GM19240 (cell line): ENCODE results near the gene OR1M1.
"Not testable (repeated sequence)": the region's sequence is repeated elsewhere in the genome, so short reads cannot be mapped to it uniquely, and the experiment has no call there.

Experiments used
- DNase-seq: peaks from one replicate; pipeline ENCODE4 v3.0.0; 2011; ENCODE audit warnings: low spot score; ENCODE audit not compliant: insufficient read length

Gene OR1M1

GRCh38 chr19:9086761-9087160, at the start of gene OR1M1:
OR1M1 (plus strand) TSS chr19:9087061; CDS start chr19:9093245, 6,184 bp downstream.
- DNase-seq, result no peak

- DNase-seq, result no peak
Measured at GRCh38 chr19:9037400-9038062, 49.3 kb upstream of the OR1M1 start.

GRCh38 chr19:9039728-9040127, 47.1 kb upstream of the OR1M1 start:
- no peak for DNase-seq

- DNase-seq, result no peak
Measured at GRCh38 chr19:9040131-9040530, 46.7 kb upstream of the OR1M1 start.

GRCh38 chr19:9041023-9041422, 45.8 kb upstream of the OR1M1 start:
- DNase-seq, result no peak

GRCh38 chr19:9043524-9043923, 43.3 kb upstream of the OR1M1 start:
- DNase-seq, result no peak

GRCh38 chr19:9044449-9044848, 42.4 kb upstream of the OR1M1 start:
- DNase-seq, result no peak

- no peak for DNase-seq
Measured at GRCh38 chr19:9046694-9047093, 40.2 kb upstream of the OR1M1 start.

GRCh38 chr19:9052894-9053293, 34.0 kb upstream of the OR1M1 start:
- no peak for DNase-seq

GRCh38 chr19:9053674-9054073, 33.2 kb upstream of the OR1M1 start:
- DNase-seq, result not testable (repeated sequence)

- no peak for DNase-seq
Measured at GRCh38 chr19:9054207-9054606, 32.7 kb upstream of the OR1M1 start.

GRCh38 chr19:9054765-9055164, 32.1 kb upstream of the OR1M1 start:
- no peak for DNase-seq

GRCh38 chr19:9056131-9056530, 30.7 kb upstream of the OR1M1 start:
- not testable (repeated sequence) for DNase-seq

- DNase-seq, result no peak
Measured at GRCh38 chr19:9057505-9058258, 29.2 kb upstream of the OR1M1 start.

GRCh38 chr19:9058905-9059667, 27.8 kb upstream of the OR1M1 start:
- DNase-seq, result no peak

GRCh38 chr19:9060564-9061340, 26.1 kb upstream of the OR1M1 start:
- no peak for DNase-seq

- no peak for DNase-seq
Measured at GRCh38 chr19:9061879-9062278, 25.0 kb upstream of the OR1M1 start.

GRCh38 chr19:9065457-9066014, 21.3 kb upstream of the OR1M1 start:
- no peak for DNase-seq

GRCh38 chr19:9070066-9070465, 16.8 kb upstream of the OR1M1 start:
- DNase-seq, result no peak

GRCh38 chr19:9071720-9072119, 15.1 kb upstream of the OR1M1 start:
- DNase-seq, result not testable (repeated sequence)

- DNase-seq, result no peak
Measured at GRCh38 chr19:9073806-9074205, 13.1 kb upstream of the OR1M1 start.
